Astrocyte of the cerebellum (primary cell): ENCODE measurements around the gene APP.
A peak's percentile ranks its signal among the peaks of the same experiment; 100 is the strongest.

ENCODE experiments used
- DNase-seq: peaks from one replicate; pipeline ENCODE4 v3.0.0-alpha.2; 2011; ENCODE audit warnings: low read depth
- H3K4me3 ChIP-seq: 2 replicates; pipeline ENCODE4 v1.5.1; 2011; ENCODE audit warnings: mild to moderate bottlenecking, low read depth, low read length, moderate library complexity
- in situ Hi-C: cut with HindIII; loops from 2 replicates; pipeline ENCODE4 v1.10.0; 2017; ENCODE audit warnings: low sequenced_read_pairs
- TF ChIP-seq, protein P1 (sequence below): IDR thresholded peaks from 2 replicates; pipeline ENCODE4 v1.5.1; 2012; ENCODE audit warnings: low read length, low read depth, moderate library complexity, mild to moderate bottlenecking; ENCODE audit errors: missing control alignments

Gene APP

DNA sequence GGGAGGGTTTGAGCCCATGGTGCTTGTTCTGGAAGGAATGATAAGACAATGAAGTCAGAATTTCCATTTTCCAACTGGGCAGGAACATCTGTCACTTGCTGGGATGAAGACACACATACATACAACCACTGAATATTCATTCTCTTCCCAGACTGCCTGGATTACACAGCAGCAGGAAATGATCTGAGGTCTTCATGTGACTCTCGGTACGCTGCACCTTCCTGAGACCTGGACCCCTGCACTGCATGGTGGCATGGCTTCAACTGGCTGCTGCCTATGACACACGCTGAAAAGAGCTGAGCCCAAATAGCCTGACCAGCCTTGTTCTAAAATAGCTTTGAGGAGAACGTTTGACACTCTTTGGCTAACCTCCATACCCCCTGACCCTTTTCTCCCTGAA is 285.2 kb downstream of the APP start:
- no peak overlapping the region for H3K4me3 ChIP-seq
- TF ChIP-seq, protein P1, sequence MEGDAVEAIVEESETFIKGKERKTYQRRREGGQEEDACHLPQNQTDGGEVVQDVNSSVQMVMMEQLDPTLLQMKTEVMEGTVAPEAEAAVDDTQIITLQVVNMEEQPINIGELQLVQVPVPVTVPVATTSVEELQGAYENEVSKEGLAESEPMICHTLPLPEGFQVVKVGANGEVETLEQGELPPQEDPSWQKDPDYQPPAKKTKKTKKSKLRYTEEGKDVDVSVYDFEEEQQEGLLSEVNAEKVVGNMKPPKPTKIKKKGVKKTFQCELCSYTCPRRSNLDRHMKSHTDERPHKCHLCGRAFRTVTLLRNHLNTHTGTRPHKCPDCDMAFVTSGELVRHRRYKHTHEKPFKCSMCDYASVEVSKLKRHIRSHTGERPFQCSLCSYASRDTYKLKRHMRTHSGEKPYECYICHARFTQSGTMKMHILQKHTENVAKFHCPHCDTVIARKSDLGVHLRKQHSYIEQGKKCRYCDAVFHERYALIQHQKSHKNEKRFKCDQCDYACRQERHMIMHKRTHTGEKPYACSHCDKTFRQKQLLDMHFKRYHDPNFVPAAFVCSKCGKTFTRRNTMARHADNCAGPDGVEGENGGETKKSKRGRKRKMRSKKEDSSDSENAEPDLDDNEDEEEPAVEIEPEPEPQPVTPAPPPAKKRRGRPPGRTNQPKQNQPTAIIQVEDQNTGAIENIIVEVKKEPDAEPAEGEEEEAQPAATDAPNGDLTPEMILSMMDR, result no peak
- in situ Hi-C loops, result no loop called here
- DNase-seq, result no peak

DNA sequence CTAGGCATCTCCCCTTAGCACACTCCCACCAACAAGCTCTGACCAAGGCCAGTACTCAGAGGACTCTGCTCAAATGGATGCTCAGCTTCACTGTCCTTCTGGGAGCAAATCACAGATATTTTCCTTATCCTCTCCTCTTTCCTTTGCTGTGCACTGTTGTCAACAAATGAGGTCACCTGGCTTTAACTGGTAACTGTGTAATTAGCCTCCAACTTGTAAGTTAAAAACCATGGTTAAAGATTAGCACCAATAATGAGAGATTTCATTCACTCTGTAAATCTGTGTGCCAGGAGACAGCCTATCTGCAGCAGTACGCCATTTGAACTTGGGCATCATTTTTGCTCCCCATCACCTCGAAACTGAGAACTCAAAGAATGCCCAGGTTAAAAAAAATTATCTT is 286.3 kb downstream of the APP start:
- in situ Hi-C loops, result no loop called here
- TF ChIP-seq, protein P1, result no peak
- no peak for DNase-seq
- H3K4me3 ChIP-seq, result no peak overlapping the region

- in situ Hi-C loops, result no loop called here
- TF ChIP-seq, protein P1, result peak; percentile 96
- DNase-seq, result peak; percentile 44
- H3K4me3 ChIP-seq, result no peak overlapping the region
Observed at GRCh38 chr21:25881524-25882376, 288.8 kb downstream of the APP start.

DNA sequence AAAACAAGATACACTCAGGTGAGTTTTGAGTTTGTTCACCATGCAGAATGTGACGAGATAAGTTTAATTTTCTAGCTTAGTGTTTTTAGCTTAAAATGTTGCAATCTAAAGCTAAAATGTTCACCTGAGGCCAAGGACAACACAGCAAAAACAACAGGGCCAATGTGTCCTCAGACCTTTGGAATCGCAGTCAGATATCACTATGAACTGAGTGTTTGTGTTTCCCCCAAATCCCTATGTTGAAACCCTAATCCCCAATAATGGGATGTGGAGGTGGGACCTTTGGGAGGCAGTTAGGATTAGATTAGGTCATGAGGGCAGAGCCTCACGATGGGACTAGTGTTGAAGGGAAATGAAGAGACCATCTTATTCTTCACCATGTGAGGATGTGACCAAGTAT is 291.4 kb downstream of the APP start:
- TF ChIP-seq, protein P1, result no peak
- H3K4me3 ChIP-seq, result no peak overlapping the region
- no peak for DNase-seq
- in situ Hi-C loops, result no loop called here

DNA sequence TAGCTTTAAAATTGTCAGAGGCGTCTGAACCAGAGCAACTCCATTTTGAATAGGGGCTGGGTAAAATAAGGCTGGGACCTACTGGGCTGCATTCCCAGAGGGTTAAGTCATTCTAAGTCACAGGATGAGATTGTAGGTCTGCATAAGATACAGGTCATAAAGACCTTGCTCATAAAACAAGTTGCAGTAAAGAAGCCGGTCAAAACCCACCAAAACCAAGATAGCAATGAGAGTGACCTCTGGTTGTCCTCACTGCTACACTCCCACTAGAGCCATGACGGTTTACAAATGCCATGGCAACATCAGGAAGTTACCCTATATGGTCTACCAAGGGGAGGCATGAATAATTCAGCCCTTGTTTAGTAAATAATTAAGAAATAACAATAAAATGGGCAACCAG is 292.2 kb downstream of the APP start:
- DNase-seq, result no peak
- TF ChIP-seq, protein P1, result no peak
- H3K4me3 ChIP-seq, result no peak overlapping the region
- in situ Hi-C loops, result no loop called here

GRCh38 chr21:25872271-25872670 is 298.3 kb downstream of the APP start:
- no peak for DNase-seq

More at GRCh38 chr21:25872271-25872670, 298.3 kb downstream of the APP start:
- no peak overlapping the region for H3K4me3 ChIP-seq
- TF ChIP-seq, protein P1, result no peak
- in situ Hi-C loops, result no loop called here
